Measurements from ENCODE around the gene SNN.

Gene SNN

GRCh38 chr16:11727796-11728543, 59.7 kb downstream of the SNN start:
- peaks cover 69% of the 10 kb centered on the region for H3K79me2 ChIP-seq (ENCODE audit: insufficient read depth, low read depth)
- peak overlapping the region; percentile 76 for H3K4me2 ChIP-seq

More at GRCh38 chr16:11727796-11728543, 59.7 kb downstream of the SNN start:
- no peak for TF ChIP-seq CTCF (conservative IDR thresholded peaks at IDR 0.05; ENCODE audit: low read depth, low read length)
- Histone ChIP-seq H2AFZ (ENCODE audit: low read depth) (no peak overlapping the region), H3K4me1 (ENCODE audit: low read depth, poor library complexity, severe bottlenecking) (peaks cover 91% of the 10 kb centered on the region), H3K27me3 (ENCODE audit: insufficient read depth, low read depth) (no peaks in the 10 kb centered on the region), H3K36me3 (ENCODE audit: insufficient read depth) (peaks cover 51% of the 10 kb centered on the region; the same call in 1 of the 2 replicates), H4K20me1 (ENCODE audit: insufficient read depth) (no peaks in the 10 kb centered on the region), H3K9ac (peak overlapping the region; percentile 16; the same call in 1 of the 2 replicates), H3K4me3 (IDR thresholded peaks at IDR 0.05; ENCODE audit: insufficient read depth, low read depth, low read length) (no peak overlapping the region), H3K27ac (peak overlapping the region; percentile 75)

All from KMS-11 (cell line).